Measurements from ENCODE around the gene CD44. TPM values are rescaled to one million over a fixed set of nuclear protein-coding genes. Genes with fewer than 3 reads are reported as not detected.

CD44 gene
- total RNA-seq, 4 donors from 2014 or later, result 135 to 636 (median 397) TPM

GRCh38 chr11:35234460-35235156, 95.6 kb downstream of the CD44 start:
- Histone ChIP-seq H3K9me3 (no peaks in the 10 kb centered on the region), H3K27me3 (no peaks in the 10 kb centered on the region), H3K36me3 (no peaks in the 10 kb centered on the region), H3K27ac (no peak overlapping the region), H3K4me1 (no peaks in the 10 kb centered on the region), H3K4me3 (no peak overlapping the region)
- TF ChIP-seq POLR2A (IDR thresholded peaks at IDR 0.05) (no peak), CTCF (IDR thresholded peaks at IDR 0.05) (no peak)
- intact Hi-C loops (cut with DNase I; ENCODE audit: low total_unique reads), result no loop called here
- DNase-seq, result no peak

GRCh38 chr11:35235157-35235468, 96.1 kb downstream of the CD44 start:
- intact Hi-C loops (cut with DNase I; ENCODE audit: low total_unique reads), result no loop called here
- H3K4me1 ChIP-seq, result no peaks in the 10 kb centered on the region
- TF ChIP-seq POLR2A (IDR thresholded peaks at IDR 0.05) (no peak), CTCF (IDR thresholded peaks at IDR 0.05) (no peak)

GRCh38 chr11:35235498-35235897, 96.5 kb downstream of the CD44 start:
- no peaks in the 10 kb centered on the region for H3K4me1 ChIP-seq

More at GRCh38 chr11:35235157-35235468, 96.1 kb downstream of the CD44 start:
- H3K4me3 ChIP-seq, result no peak overlapping the region
- DNase-seq, result no peak
- H3K27me3 ChIP-seq, result no peaks in the 10 kb centered on the region
- no peaks in the 10 kb centered on the region for H3K9me3 ChIP-seq
- H3K36me3 ChIP-seq, result no peaks in the 10 kb centered on the region
- no peak overlapping the region for H3K27ac ChIP-seq

GRCh38 chr11:35235936-35236666, 97.1 kb downstream of the CD44 start:
- no peak overlapping the region for H3K27ac ChIP-seq
- H3K4me1 ChIP-seq, result no peaks in the 10 kb centered on the region
- H3K9me3 ChIP-seq, result no peaks in the 10 kb centered on the region
- no peak for DNase-seq
- no peaks in the 10 kb centered on the region for H3K36me3 ChIP-seq
- intact Hi-C loops (cut with DNase I; ENCODE audit: low total_unique reads), result no loop called here
- TF ChIP-seq CTCF (IDR thresholded peaks at IDR 0.05), result no peak
- TF ChIP-seq POLR2A (IDR thresholded peaks at IDR 0.05), result no peak
- no peak overlapping the region for H3K4me3 ChIP-seq
- H3K27me3 ChIP-seq, result no peaks in the 10 kb centered on the region

More at GRCh38 chr11:35235498-35235897, 96.5 kb downstream of the CD44 start:
- intact Hi-C loops (cut with DNase I; ENCODE audit: low total_unique reads), result no loop called here
- no peak for DNase-seq
- no peaks in the 10 kb centered on the region for H3K27me3 ChIP-seq
- TF ChIP-seq POLR2A (IDR thresholded peaks at IDR 0.05), result no peak
- no peak for TF ChIP-seq CTCF (IDR thresholded peaks at IDR 0.05)
- no peak overlapping the region for H3K4me3 ChIP-seq
- no peaks in the 10 kb centered on the region for H3K9me3 ChIP-seq
- no peaks in the 10 kb centered on the region for H3K36me3 ChIP-seq
- no peak overlapping the region for H3K27ac ChIP-seq

GRCh38 chr11:35236667-35237003, 97.7 kb downstream of the CD44 start:
- no peaks in the 10 kb centered on the region for H3K27me3 ChIP-seq
- H3K9me3 ChIP-seq, result no peaks in the 10 kb centered on the region
- H3K36me3 ChIP-seq, result no peaks in the 10 kb centered on the region
- DNase-seq, result no peak
- no peak overlapping the region for H3K4me3 ChIP-seq
- no peaks in the 10 kb centered on the region for H3K4me1 ChIP-seq
- H3K27ac ChIP-seq, result no peak overlapping the region
- intact Hi-C loops (cut with DNase I; ENCODE audit: low total_unique reads), result no loop called here
- TF ChIP-seq CTCF (IDR thresholded peaks at IDR 0.05), result no peak
- TF ChIP-seq POLR2A (IDR thresholded peaks at IDR 0.05), result no peak

Measured in uterus (tissue), 4 donors.